ENCODE data around the gene ME3. TPM values are rescaled to one million over a fixed set of nuclear protein-coding genes. Genes with fewer than 3 reads are reported as not detected.
A peak's percentile ranks its signal among the peaks of the same experiment; 100 is the strongest.

The ME3 gene
- total RNA-seq, 1 donor from 2014 or later = 10.8 TPM

GRCh38 chr11:86492370-86493010, 179.9 kb downstream of the ME3 start:
- Mint-ChIP-seq H3K27me3 (ENCODE audit: low read depth) (no peaks in the 10 kb centered on the region), H3K36me3 (ENCODE audit: low read depth) (peaks cover 2% of the 10 kb centered on the region), H3K4me3 (ENCODE audit: unreplicated experiment) (no peak overlapping the region), H3K9me3 (ENCODE audit: low read depth) (no peaks in the 10 kb centered on the region), H3K4me1 (ENCODE audit: low read depth) (peaks cover 72% of the 10 kb centered on the region), H3K27ac (ENCODE audit: unreplicated experiment) (peak overlapping the region; percentile 63)
- no peak for TF ChIP-seq CTCF (IDR thresholded peaks at IDR 0.05)
- no peak for DNase-seq (ENCODE audit: low spot score)

GRCh38 chr11:86491027-86491426, 181.4 kb downstream of the ME3 start:
- peaks cover 2% of the 10 kb centered on the region for H3K36me3 Mint-ChIP-seq (ENCODE audit: low read depth)
- peaks cover 71% of the 10 kb centered on the region for H3K4me1 Mint-ChIP-seq (ENCODE audit: low read depth)

GRCh38 chr11:86490582-86490981, 181.8 kb downstream of the ME3 start:
- Mint-ChIP-seq H3K36me3 (ENCODE audit: low read depth) (peaks cover 2% of the 10 kb centered on the region), H3K27ac (ENCODE audit: unreplicated experiment) (peak overlapping the region; percentile 13), H3K4me1 (ENCODE audit: low read depth) (peaks cover 71% of the 10 kb centered on the region), H3K4me3 (ENCODE audit: unreplicated experiment) (no peak overlapping the region), H3K9me3 (ENCODE audit: low read depth) (no peaks in the 10 kb centered on the region), H3K27me3 (ENCODE audit: low read depth) (no peaks in the 10 kb centered on the region)
- no peak for DNase-seq (ENCODE audit: low spot score)
- TF ChIP-seq CTCF (IDR thresholded peaks at IDR 0.05) = no peak

More at GRCh38 chr11:86491027-86491426, 181.4 kb downstream of the ME3 start:
- Mint-ChIP-seq H3K9me3 (ENCODE audit: low read depth) (no peaks in the 10 kb centered on the region), H3K4me3 (ENCODE audit: unreplicated experiment) (no peak overlapping the region), H3K27ac (ENCODE audit: unreplicated experiment) (peak overlapping the region; percentile 62), H3K27me3 (ENCODE audit: low read depth) (no peaks in the 10 kb centered on the region)
- DNase-seq (ENCODE audit: low spot score) = no peak
- no peak for TF ChIP-seq CTCF (IDR thresholded peaks at IDR 0.05)

- no peak for DNase-seq (ENCODE audit: low spot score)
- TF ChIP-seq CTCF (IDR thresholded peaks at IDR 0.05) = no peak
- Mint-ChIP-seq H3K36me3 (ENCODE audit: low read depth) (peaks cover 2% of the 10 kb centered on the region), H3K9me3 (ENCODE audit: low read depth) (no peaks in the 10 kb centered on the region), H3K4me1 (ENCODE audit: low read depth) (peaks cover 76% of the 10 kb centered on the region), H3K4me3 (ENCODE audit: unreplicated experiment) (no peak overlapping the region), H3K27me3 (ENCODE audit: low read depth) (no peaks in the 10 kb centered on the region), H3K27ac (ENCODE audit: unreplicated experiment) (no peak overlapping the region)
Measured at GRCh38 chr11:86489442-86489841, 183.0 kb downstream of the ME3 start.

- no peak for TF ChIP-seq CTCF (IDR thresholded peaks at IDR 0.05)
- no peak for DNase-seq (ENCODE audit: low spot score)
- H3K4me3 Mint-ChIP-seq (ENCODE audit: unreplicated experiment) = no peak overlapping the region
- H3K27ac Mint-ChIP-seq (ENCODE audit: unreplicated experiment) = no peak overlapping the region
- H3K4me1 Mint-ChIP-seq (ENCODE audit: low read depth) = peaks cover 77% of the 10 kb centered on the region
- H3K9me3 Mint-ChIP-seq (ENCODE audit: low read depth) = no peaks in the 10 kb centered on the region
- H3K36me3 Mint-ChIP-seq (ENCODE audit: low read depth) = peaks cover 2% of the 10 kb centered on the region
- H3K27me3 Mint-ChIP-seq (ENCODE audit: low read depth) = no peaks in the 10 kb centered on the region
Measured at GRCh38 chr11:86488553-86488952, 183.9 kb downstream of the ME3 start.

Measured in chondrocyte (in vitro differentiated cells).